H1 (cell line): ENCODE results near the gene CDKN3. TPM values are rescaled to one million over a fixed set of nuclear protein-coding genes. Genes with fewer than 3 reads are reported as not detected.

ENCODE experiments used
- CBX5 ChIP-seq: fragments of 300-800, 300-1000 bp; sonication (generic); IDR thresholded peaks from 2 replicates; pipeline ENCODE4 v1.7.1; 2016; ENCODE audit warnings: antibody characterized with exemption, low read length, low read depth
- CBX8 ChIP-seq: fragments of 300-800, 300-1000 bp; sonication (generic); IDR thresholded peaks from 2 replicates; pipeline ENCODE4 v1.7.1; 2016; ENCODE audit warnings: low read depth, low read length, borderline replicate concordance
- CHD7 ChIP-seq: fragments of 300-600 bp; sonication (generic); IDR thresholded peaks from 2 replicates; pipeline ENCODE4 v1.7.1; 2012; ENCODE audit warnings: low read length, moderate library complexity, mild to moderate bottlenecking, inconsistent platforms; ENCODE audit not compliant: insufficient replicate concordance
- CREB1 ChIP-seq: IDR thresholded peaks from 2 replicates; pipeline ENCODE4 v1.6.1; 2012; ENCODE audit warnings: inconsistent platforms
- CTBP2 ChIP-seq: IDR thresholded peaks from 2 replicates; pipeline ENCODE4 v1.7.0; 2011; ENCODE audit warnings: borderline replicate concordance, mild to moderate bottlenecking, moderate library complexity, mixed read lengths, low read length; ENCODE audit not compliant: insufficient read depth, insufficient read length
- MAX ChIP-seq: IDR thresholded peaks from 2 replicates; pipeline ENCODE4 v1.6.1; 2012; ENCODE audit warnings: inconsistent platforms
- NANOG ChIP-seq: IDR thresholded peaks from 2 replicates; pipeline ENCODE4 v1.6.1; 2011; ENCODE audit warnings: low read length, low read depth, mild to moderate bottlenecking, inconsistent platforms; ENCODE audit not compliant: insufficient read depth, poor library complexity, severe bottlenecking
- SIX5 ChIP-seq: IDR thresholded peaks from 2 replicates; pipeline ENCODE4 v1.6.1; 2011; ENCODE audit warnings: mild to moderate bottlenecking, low read depth, low read length
- TAF1 ChIP-seq: IDR thresholded peaks from 2 replicates; pipeline ENCODE4 v1.6.1; 2011; ENCODE audit warnings: mild to moderate bottlenecking, low read depth, low read length
- YY1 ChIP-seq: IDR thresholded peaks from 2 replicates; pipeline ENCODE4 v1.6.1; 2011; ENCODE audit warnings: low read depth, mild to moderate bottlenecking, low read length
- polyA plus RNA-seq, 7 experiments: library from polyadenylated mRNA; depleted of rRNA in 3 of 7; stranded (reverse) in 5 of 7; unstranded in 2 of 7; fragments of >200 nt in 5 of 7; fragments of 200-250 nt in 2 of 7; gene quantifications; 1 replicate in 5 of 7; 2 replicates in 1 of 7; 4 replicates in 1 of 7; pipeline versions ENCODE4 v1.2.1 to v1.2.3, GENCODE V29; 2011 to 2013; ENCODE audit warnings: missing spikeins in 2 of 7, mixed read lengths in 2 of 7
- total RNA-seq: library from RNA; stranded (reverse); fragmentation: NEBNext Ultra II Directional; extraction: Animal tissue kit (Norgen Biotek cat#: 25700); gene quantifications from 2 replicates; pipeline ENCODE4 v1.2.1, GENCODE V29; 2021

CDKN3 gene
- total and polyA plus RNA-seq, 2 of the 8 experiments (the other 6 are each of a cell fraction or from before 2014, with no cell fraction given) = 43.5 to 48.3 TPM

- TF ChIP-seq CHD7 = no peak
- TF ChIP-seq CREB1 = no peak
- TF ChIP-seq SIX5 = no peak
- TF ChIP-seq YY1 = no peak
- TF ChIP-seq CBX5 = no peak
- TF ChIP-seq NANOG = no peak
- no peak for TF ChIP-seq CBX8
- no peak for TF ChIP-seq TAF1
- TF ChIP-seq MAX = no peak
- no peak for TF ChIP-seq CTBP2
These were observed 50.5 kb downstream of the CDKN3 start (continued) for GRCh38 chr14:54447231-54447692.
